Stimulated activated CD8-positive, alpha-beta memory T cell treated with anti-CD3 and anti-CD28 coated beads, Interleukin-2, amount 100 ng/mL, for 48 hours (primary cell): ENCODE results near the gene TPBGL.

Experiments used
- DNase-seq, 2 donors: peaks; one replicate each; pipeline ENCODE4 v3.0.0-alpha.2; 2020; ENCODE audit warnings: low read depth in 2 of 2

Gene TPBGL, protein sequence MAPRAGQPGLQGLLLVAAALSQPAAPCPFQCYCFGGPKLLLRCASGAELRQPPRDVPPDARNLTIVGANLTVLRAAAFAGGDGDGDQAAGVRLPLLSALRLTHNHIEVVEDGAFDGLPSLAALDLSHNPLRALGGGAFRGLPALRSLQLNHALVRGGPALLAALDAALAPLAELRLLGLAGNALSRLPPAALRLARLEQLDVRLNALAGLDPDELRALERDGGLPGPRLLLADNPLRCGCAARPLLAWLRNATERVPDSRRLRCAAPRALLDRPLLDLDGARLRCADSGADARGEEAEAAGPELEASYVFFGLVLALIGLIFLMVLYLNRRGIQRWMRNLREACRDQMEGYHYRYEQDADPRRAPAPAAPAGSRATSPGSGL

DNA sequence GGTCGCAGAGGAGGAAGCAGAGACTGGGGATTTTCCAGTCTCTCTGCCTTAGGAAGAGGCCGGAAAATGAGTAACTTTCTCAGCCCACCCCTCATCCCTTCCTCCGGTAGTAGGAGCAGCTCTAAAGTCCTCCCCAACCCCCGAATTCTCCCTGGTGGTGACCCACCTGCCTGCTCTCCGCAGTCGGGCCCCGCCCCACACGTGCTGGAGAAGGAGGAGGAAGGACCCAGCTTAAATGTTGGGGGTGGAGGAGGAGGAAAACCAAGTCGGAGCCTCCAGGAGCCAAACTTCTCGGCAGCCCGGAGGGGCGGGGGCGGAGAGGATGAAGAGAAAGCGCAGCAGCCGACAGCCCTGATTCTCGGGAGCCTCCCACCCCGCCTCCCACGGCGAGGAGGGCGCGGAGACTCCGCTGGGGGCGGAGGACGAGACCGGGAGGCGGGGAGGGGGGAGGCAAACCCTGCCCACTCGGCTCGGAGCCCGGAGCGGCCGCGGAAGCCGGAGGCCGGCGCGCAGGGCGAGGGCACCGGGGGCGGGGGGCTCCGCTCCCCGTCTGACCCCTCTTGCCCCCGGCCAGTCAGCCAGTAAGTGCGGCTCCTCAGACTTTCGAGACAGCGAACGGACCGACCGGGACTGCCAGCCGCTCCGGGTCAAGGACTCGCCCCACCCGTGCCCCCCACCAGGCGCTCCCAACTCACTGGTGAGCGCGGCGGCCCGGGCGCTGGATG lies at the start of gene TPBGL:
TSS of gene TPBGL (plus strand) at position 464 of the 725 bp plus-strand sequence. CDS start 276 bp downstream, outside the sequence.
- DNase-seq = no peak

DNA sequence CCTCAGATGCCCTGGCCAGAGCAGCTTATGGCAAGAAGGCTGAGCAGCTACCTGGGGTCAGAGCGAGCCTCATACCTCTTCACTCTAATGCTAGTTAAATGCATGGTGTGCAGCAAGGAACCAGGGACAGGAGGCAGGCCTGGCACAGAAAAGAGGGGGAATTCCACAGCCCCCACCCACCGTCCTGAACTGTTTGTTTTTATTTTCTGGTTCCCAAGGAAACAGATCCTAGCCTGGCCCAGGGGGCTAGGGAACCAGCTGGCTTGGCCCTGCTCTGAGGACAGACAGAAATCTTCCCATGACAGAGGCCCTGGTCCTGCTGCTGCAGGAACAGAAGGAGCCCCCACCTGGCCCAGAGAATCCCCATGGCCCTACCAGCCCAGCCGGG lies 49.2 kb upstream of the TPBGL start:
- no peak for DNase-seq

DNA sequence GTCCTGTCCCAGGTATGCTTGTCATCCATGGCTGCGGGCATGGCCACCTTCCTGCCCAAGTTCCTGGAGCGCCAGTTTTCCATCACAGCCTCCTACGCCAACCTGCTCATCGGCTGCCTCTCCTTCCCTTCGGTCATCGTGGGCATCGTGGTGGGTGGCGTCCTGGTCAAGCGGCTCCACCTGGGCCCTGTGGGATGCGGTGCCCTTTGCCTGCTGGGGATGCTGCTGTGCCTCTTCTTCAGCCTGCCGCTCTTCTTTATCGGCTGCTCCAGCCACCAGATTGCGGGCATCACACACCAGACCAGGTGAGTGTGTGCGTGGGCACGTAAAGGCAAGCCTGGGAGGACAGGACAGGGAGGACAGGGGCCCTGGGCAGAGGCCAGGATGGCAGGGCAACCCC lies 47.3 kb upstream of the TPBGL start:
- no peak for DNase-seq

DNA sequence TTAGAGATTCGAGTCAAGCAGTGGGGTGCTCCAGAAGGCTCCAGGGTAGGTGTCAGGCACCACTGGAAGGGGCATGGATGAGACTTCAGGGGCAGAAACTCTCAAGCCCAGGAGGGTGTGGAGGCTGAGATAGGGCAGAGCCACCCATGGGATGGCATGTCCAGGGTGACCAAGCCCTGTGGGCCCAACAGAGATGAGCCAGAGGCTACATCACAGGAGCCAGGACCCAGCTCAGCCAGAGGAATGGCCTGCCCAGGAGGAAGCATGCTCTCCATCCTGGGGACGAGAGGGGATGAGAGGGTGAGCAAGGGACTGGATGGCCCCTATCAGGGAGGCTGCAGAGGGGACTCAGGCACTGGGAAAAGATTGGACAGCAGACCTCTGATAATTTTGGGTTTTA lies 46.9 kb upstream of the TPBGL start:
- no peak for DNase-seq

DNA sequence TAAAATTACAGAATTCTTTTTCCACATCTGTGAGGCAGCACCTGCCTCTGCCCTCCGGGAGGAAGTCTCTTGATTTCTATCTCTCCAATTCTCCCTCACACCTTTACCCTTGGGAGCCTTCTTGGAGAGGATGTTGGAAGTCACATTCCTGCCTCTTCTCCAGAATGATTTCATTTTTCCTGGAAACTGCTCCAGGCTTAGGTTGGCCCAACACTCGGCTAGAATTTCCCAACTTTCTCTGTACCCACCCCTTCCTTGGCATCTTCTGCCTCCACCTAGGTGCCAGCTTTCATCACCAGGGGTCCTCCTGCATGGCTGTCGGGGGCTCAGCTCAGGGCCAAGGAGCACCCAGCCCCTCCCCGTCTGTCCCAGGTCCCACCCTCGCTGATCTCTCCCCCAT lies 46.4 kb upstream of the TPBGL start:
- DNase-seq = no peak

DNA sequence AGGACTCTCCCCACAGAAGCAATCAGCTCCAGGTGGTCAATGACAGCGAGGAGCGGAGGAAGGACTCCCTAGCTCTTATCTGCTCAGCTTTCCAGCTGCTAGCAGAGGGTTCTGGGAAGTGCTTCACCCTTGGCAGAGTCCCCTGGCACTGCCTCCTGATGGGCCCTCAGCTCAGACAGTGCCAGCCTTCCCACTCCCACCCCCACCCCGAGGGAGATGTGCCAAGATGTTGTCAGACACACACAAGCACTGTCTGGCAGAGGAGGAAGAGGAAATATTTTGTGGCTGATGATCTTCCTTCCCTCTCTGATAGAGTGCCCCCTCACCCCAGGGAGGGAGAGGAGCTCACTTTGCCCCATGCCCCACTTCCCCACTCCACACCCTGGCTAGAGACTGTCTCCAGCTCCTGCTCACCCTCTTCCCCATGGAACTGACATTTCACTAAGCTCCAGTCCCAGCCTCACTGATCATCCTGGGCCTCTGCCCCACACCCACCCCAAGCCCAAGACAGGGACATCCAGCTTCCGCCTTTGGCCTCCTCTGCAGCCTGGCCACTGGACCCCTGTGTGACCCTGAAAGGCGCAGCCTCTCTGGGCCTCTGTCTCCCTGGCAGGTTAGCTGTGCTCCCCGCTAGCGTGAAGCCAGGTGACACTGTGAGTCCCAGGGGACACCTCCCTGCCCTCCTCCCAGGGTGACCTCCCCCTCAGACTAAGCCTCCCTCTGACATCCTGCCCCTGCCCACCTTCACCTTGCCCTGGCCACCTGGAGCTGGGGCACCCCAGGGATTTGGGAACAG lies 45.2 kb upstream of the TPBGL start:
- DNase-seq = no peak

DNA sequence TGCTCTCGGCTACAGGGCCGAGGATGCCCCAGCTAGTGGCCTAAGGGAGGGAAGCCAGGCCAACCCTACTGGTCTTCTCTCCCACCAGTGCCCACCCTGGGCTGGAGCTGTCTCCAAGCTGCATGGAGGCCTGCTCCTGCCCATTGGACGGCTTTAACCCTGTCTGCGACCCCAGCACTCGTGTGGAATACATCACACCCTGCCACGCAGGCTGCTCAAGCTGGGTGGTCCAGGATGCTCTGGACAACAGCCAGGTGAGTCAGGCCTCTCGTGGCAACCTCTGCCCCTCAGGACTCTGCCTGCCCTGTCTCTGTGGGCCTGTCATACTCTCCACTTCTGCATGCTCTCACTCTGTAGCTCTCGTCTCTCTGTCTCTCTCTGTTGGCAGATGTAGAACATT lies 44.1 kb upstream of the TPBGL start:
- no peak for DNase-seq

DNA sequence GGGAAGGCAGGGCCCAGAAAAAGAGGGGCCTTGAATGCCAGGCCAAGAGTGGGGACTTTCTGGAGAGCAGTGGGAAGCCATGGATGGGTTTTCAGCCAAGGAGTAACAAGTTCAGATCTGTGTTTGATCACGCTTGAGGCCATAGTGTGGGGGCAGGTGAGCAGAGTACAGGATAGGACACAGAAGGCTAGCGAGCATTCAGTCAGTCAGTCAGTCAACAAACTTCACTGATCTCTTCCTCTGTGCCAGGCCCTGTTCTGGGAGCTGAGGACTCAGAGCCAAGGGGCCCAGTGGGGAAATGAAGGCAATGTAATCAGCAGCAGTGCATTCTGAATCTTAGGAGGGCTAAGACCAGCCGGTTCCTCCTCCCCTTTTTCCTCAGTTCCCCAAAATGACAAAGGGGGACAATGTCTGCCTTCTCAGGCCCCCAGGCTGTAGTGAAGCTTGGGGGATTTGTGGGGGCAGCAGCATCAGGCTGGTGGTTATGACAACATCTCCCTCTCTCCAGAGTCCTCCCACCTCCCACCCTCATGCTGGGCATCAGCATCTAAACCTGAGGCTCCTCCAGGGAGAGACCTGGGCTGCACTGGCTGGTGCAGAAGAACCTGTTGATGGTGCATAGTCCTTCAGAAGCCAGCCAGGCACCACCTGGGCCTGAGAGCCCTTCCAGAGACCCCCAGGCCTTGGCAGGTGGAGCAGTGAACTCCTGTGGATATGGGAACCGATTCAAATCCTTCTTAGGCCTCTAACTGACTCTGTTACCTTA lies 42.9 kb upstream of the TPBGL start:
- DNase-seq = no peak

DNA sequence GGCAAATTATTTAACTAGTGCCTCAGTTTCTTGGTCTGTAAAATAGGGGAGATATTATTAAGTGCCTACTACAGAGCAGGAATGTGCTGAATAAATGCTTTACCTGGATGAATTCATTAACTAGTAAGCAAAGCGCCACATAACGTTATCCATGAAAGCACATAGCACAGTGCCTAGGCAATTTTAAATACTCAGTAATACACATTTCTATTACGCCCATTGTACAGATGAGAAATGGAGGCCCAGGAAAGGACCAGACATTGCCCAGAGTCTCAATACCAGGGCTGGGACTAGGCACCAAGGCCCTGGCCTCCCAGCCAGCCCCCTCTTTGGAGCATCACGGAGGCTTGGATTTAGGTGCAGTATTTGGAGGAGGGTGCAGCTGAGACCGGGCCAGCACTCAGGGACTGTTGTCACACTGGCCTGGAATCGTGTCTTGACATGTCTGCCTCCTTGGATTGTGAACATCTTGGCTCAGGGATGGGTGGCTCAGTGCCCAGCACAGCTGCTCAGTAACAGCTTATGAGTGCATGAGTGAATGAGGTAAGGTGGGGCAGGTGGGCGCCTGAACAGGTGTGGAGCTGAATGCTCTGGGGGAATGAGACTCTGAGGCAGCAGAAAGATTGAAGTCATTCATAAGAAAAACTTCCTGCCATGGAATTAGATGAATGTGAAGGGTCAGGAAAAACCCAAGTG lies 42.1 kb upstream of the TPBGL start:
- DNase-seq = no peak

DNA sequence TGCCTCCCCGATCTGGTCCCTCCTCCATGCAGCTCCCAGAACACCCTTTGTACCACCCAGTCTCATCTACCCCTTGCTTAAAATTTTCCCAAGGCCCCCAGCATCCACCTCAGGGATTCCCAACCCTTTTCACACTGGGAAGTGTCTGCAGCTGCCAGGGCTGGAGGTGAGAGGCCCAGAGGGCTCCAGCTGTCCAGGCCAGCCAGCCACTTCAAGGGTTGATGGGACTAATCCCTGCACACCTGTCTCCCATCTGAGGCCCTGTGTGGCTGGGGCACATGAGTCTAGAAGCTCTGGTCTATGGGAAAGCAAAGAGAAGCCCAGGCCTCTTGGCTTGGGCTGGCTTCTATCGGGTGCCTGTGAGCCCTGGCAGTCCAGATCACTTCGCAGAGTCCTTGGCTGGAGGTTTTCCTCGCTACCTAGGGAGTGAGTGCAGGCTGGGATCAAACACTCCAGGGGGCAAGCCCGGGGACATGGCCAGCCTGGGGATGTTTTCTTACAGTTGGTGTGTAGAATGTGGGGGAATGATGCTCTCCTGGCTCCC lies 41.1 kb upstream of the TPBGL start:
- no peak for DNase-seq

DNA sequence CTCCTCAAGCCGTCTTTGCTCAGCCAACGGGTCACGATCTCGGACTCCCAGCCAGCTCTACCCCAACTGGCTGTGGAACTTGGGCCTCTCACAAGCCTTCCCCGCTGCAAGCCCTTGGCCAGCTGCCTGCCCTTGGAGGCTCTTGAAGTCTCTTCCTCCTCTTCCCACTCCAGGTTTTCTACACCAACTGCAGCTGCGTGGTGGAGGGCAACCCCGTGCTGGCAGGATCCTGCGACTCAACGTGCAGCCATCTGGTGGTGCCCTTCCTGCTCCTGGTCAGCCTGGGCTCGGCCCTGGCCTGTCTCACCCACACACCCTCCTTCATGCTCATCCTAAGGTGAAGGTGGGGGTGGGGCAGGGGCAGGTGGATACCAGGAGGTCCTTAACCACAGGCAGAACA lies 40.5 kb upstream of the TPBGL start:
- no peak for DNase-seq

DNA sequence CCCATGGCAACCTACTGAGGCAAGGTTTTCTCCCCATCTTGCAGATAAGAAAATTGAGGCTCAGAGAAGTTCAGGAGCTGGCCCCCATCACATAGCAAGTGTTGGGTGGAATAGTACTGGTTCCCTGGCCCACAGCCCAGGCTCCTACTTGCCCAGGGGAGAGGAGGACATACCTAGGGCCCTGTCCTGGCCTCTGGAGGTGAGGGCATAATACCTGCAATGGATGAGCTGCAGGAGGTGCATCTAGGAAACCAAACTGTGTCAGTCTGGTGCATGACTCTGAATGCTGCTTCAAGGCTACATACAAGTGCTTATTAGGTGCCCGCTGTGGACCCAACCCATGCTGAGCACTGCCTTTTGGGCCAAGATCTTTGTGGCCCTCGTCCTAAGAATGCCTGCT lies 40.0 kb upstream of the TPBGL start:
- DNase-seq = no peak

DNA sequence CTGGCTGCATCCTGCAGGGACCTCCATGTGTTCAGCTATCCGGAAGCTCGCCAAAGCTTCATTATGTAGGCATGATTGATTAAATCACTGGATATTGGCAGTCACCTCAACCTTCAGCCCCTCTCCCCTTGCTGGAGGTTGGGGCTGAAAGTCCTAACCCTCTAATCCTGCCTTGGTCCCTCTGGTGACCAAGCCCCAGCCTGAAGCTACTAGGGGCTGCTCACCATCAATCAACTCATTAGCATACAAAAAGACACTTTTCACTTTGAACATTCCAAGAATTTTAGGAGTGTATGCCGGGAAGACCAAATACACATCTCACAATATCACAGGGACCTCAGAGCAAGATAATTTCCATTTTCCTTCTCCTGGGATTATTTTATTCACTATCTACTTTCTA lies 38.8 kb upstream of the TPBGL start:
- DNase-seq = no peak

DNA sequence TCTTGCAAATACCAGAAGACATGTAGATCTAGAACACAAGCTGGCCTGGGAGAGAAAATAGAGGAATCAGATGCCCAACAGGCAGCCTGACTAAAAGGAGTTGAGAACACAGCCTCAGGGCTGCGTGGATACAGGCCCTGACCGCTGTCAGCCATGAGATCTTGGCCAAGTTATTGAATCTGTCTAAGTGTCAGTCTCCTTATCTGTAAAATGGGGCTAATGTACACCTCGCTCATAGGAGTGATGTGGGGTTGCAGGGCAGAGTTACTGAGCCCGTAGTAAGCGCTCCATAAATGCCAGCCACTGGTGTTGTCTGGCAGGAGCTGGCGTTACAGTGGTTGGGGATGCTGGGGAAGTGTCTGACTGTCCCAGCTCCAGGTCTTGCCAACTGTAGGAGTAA lies 38.4 kb upstream of the TPBGL start:
- no peak for DNase-seq

DNA sequence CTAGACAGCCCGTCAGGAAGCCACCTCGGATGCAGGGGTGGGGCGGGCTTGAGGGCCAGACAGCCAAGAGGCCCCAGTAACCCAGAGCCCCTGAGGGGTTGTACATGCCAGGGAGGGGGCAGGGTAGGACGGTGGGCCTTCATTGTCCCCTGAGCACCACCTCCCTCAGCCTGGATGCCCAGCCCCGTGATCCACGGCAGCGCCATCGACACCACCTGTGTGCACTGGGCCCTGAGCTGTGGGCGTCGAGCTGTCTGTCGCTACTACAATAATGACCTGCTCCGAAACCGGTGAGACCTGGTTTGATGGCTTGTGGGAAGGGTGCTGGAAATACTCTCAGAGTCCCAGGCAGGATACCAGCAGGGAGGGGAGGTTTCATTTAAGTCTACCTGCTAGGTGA lies 37.4 kb upstream of the TPBGL start:
- DNase-seq = no peak

DNA sequence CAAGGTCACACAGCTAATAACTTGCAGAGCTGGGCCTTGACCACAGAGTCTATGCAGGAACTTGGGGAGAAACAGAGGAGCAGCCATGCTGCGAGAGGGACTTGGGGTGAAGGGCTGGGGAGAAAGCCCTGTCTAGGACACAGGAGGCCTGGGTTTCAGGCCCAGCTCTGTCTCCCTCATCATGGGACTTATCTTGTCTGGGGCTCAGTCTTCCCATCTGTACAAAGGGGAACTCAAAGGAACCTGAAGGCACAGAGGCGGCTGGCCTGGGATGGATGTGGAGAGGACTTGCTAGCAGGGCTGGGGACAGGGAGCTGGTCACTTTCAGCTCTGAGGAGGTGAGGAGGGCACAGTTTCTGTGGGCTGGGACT lies 36.9 kb upstream of the TPBGL start:
- no peak for DNase-seq

DNA sequence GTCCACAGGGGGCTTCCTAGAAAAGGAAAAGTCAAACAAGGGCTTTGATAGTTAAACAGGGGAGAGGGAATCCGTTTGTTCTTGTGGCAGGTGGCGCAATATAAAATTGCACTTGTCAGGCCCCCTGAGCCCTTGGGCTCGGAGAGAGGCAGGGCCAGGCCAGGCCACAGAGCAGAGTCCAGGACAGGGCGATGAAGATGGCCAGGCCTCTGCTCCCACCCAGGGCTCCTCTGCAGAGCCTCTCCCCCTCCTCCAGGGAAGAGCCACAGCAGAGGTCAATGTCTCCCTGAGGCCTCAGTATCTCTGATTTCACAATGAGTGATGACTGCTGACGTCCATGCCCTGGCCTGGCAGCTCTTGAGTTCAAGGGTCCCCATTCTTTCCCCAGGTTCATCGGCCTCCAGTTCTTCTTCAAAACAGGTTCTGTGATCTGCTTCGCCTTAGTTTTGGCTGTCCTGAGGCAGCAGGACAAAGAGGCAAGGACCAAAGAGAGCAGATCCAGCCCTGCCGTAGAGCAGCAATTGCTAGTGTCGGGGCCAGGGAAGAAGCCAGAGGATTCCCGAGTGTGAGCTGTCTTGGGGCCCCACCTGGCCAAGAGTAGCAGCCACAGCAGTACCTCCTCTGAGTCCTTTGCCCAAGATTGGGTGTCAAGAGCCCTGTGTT lies 36.4 kb upstream of the TPBGL start:
- DNase-seq = no peak

DNA sequence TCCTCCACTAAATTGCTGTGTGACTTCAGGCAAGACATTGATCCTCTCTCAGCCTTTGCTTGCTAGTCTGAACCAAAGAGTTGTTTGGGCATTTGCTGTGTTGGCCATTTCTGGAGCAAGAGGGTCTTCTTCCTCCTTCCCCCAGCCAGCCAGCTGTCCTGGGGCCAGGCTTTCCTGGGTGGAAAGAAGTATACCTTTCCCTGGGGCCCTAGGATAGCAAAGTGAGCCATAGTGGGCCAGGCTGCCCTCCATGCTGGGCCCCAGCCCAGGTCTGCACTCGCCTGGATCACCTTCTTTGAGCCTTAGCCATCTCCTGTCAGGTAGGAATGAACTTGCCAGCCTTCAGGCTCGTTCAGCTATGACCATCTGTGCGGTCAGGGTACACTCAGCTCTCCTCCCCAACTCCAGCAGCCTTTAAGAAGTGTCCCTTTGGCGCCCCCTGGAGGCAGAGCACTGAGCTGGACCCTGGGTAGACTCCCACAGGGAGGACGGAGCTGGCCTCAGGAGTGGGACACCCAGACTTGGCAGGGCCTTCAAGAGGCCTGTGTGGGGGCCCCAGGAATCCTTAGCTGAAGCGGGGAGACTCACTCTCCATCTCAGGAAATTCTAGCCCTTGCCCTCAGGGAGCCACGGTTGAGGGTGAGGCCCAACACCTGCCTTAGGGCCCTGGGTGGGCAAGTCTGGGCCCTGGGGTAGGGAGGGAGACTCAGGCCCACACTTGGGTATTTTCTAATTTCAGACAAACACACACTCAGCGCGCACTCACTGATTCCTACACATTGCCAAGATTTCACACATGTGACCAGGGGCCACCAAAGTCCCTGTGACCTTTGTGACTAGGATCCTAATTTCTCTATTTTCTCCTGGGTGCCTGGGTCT lies 35.6 kb upstream of the TPBGL start:
- DNase-seq = peak; percentile 69 to 83

DNA sequence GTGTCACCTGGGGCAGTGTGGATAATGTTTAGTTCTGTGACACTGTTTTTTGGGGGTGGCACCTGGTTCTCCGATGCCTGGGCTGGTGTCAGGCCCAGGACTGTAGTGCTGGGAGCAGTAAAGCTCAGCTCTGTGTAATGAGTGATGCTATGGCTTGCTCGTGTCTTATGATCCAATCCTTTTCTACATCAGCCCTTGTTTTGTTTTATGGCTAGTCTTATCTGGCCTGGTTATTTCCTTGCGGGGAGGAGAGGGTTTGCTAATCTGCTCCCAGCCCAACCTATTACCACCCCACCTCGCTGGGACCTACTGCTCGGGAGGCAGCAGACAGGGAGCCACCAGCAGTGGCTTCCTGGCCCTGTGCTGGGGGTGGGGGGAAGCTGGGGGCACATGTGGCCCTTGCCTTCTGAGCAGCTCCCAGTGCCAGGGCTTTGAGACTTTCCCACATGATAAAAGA lies 35.0 kb upstream of the TPBGL start:
- DNase-seq = no peak
